ENCODE measurements around the gene KANK3. TPM values are rescaled to one million over a fixed set of nuclear protein-coding genes. Genes with fewer than 3 reads are reported as not detected.
A peak's percentile ranks its signal among the peaks of the same experiment; 100 is the strongest.

KANK3 gene
- total and polyA plus RNA-seq, 2 of the 8 experiments (the other 6 are each of a cell fraction or from before 2014, with no cell fraction given) = 2.5 to 4.2 TPM

- Histone ChIP-seq H3K18ac (ENCODE audit: extremely low read depth, low read length) (peak overlapping the region; percentile 83), H2BK12ac (ENCODE audit: low read depth, low read length) (peak overlapping the region; percentile 53; the same call in 1 of the 2 replicates), H2BK20ac (ENCODE audit: low read length) (0 out of 2 replicates have a peak overlapping the region, but pooled peaks have one; percentile 48), H3K4ac (replicated peaks; ENCODE audit: insufficient read length, low read depth, low read length) (no peak overlapping the region), H3K56ac (replicated peaks; ENCODE audit: insufficient read length, low read depth, low read length) (no peak overlapping the region), H3K27ac (ENCODE audit: low read depth, low read length) (no peak overlapping the region), H3K4me1 (replicated peaks in 1 of 4; ENCODE audit: control insufficient read depth in 3 of 4, insufficient read depth in 4 of 4, low read length in 3 of 4) (peaks cover 0 to 15% (median 8%) of the 10 kb centered on the region in 4 experiments; a peak in 6 of 7 replicates), H3K4me3 (ENCODE audit: extremely low read depth in 1 of 4, insufficient read depth in 2 of 4, low read depth in 3 of 4, low read length in 4 of 4) (peak overlapping the region in 3 of 4 experiments; percentile 20 to 42 (median 26); a peak in 4 of 8 replicates), H3K79me2 (ENCODE audit: control insufficient read depth in 1 of 2, insufficient read depth in 2 of 2, low read length in 2 of 2) (no peaks in the 10 kb centered on the region), H3K27me3 (replicated peaks in 1 of 4; ENCODE audit: control insufficient read depth in 3 of 4, extremely low read depth in 1 of 4, insufficient read depth in 3 of 4, low read length in 3 of 4) (peaks cover 0 to 20% (median 16%) of the 10 kb centered on the region in 4 experiments; a peak in 6 of 7 replicates), H3K9me3 (ENCODE audit: insufficient read depth in 2 of 2, low read depth in 1 of 2, low read length in 1 of 2) (no peaks in the 10 kb centered on the region), H3K9ac (replicated peaks in 1 of 4; ENCODE audit: extremely low read depth in 1 of 4, low read depth in 3 of 4, low read length in 3 of 4) (no peak overlapping the region), H2BK5ac (ENCODE audit: low read depth, low read length) (peak overlapping the region; percentile 83; the same call in 1 of the 2 replicates), H3K36me3 (ENCODE audit: control insufficient read depth in 2 of 4, insufficient read depth in 4 of 4, low read length in 3 of 4) (no peaks in the 10 kb centered on the region), H4K5ac (ENCODE audit: insufficient read length, low read depth, low read length) (no peak overlapping the region), H3K23ac (ENCODE audit: insufficient read length) (no peak overlapping the region), H3K79me1 (ENCODE audit: low read depth, low read length) (no peaks in the 10 kb centered on the region; the same call in 1 of the 2 replicates), H4K8ac (ENCODE audit: extremely low read depth, insufficient read depth, low read length) (peak overlapping the region; percentile 73), H2AK5ac (ENCODE audit: low read depth, low read length) (no peak overlapping the region), H4K20me1 (replicated peaks in 1 of 2; ENCODE audit: control insufficient read depth in 1 of 2, insufficient read depth in 2 of 2, low read length in 2 of 2) (no peaks in the 10 kb centered on the region), H3K4me2 (ENCODE audit: insufficient read depth in 1 of 2, low read depth in 2 of 2, low read length in 2 of 2) (peak overlapping the region; percentile 38 to 54; a peak in 2 of 4 replicates), H3K14ac (ENCODE audit: insufficient read length) (no peak overlapping the region), H4K91ac (replicated peaks; ENCODE audit: insufficient read length, low read length) (peak overlapping the region; percentile 82), H2BK15ac (ENCODE audit: low read length) (0 out of 2 replicates have a peak overlapping the region, but pooled peaks have one; percentile 83), H3K23me2 (ENCODE audit: low read depth, low read length) (peaks cover 18% of the 10 kb centered on the region; the same call in 1 of the 2 replicates), H2BK120ac (replicated peaks; ENCODE audit: low read depth, low read length) (no peak overlapping the region), H2AFZ (ENCODE audit: low read length) (no peak overlapping the region)
- ChIA-PET POLR2A (ENCODE audit: partially characterized antibody) (interaction anchor here (0.7 to 9.2 kb wide), 10 partner anchors 10 to 36 kb away, joined by 3 to 71 read pairs (median 4); partner anchors contain the start of genes KANK3 and RAB11B), CTCF (ENCODE audit: partially characterized antibody) (interaction anchor here (0.6 to 6.0 kb wide), 8 partner anchors 8 to 97 kb away, joined by 3 to 45 read pairs (median 3); no protein-coding TSS in a partner anchor)
- whole genome bisulfite sequencing, 2 experiments (ENCODE audit: extremely low coverage in 1 of 2, insufficient coverage in 1 of 2, insufficient read length in 1 of 2, insufficient replicate concordance in 2 of 2, low coverage in 1 of 2, low lambda C conversion rate in 2 of 2, missing lambda C conversion rate in 1 of 2) = 57% methylated on average over 17 of the region's 23 CpGs; no CpG with 5 or more reads in 1 of the 2 experiments
- FAIRE-seq (no peak), DNase-seq (ENCODE audit: low read depth in 1 of 2, low spot score in 2 of 2) (peak; percentile 43 to 61)
- TF ChIP-seq CREB1 (IDR thresholded peaks at IDR 0.05) (peak; percentile 39), JUN (IDR thresholded peaks at IDR 0.05; ENCODE audit: low read depth, low read length) (no peak), KDM1A (IDR thresholded peaks at IDR 0.05; ENCODE audit: borderline replicate concordance, low read length) (peak; percentile 8; the same call in 1 of the 2 replicates), TAF1 (IDR thresholded peaks at IDR 0.05; ENCODE audit: low read depth, low read length) (no peak), SP1 (IDR thresholded peaks at IDR 0.05; ENCODE audit: low read depth, low read length) (peak; percentile 82), RXRA (IDR thresholded peaks at IDR 0.05; ENCODE audit: insufficient read depth, low read depth, low read length) (peak; percentile 80; the same call in 1 of the 2 replicates), CTBP2 (IDR thresholded peaks at IDR 0.05; ENCODE audit: borderline replicate concordance, insufficient read depth, insufficient read length, low read length) (no peak), ASH2L (IDR thresholded peaks at IDR 0.05; ENCODE audit: low read length) (peak; percentile 66)
- TF ChIP-seq, protein P1, sequence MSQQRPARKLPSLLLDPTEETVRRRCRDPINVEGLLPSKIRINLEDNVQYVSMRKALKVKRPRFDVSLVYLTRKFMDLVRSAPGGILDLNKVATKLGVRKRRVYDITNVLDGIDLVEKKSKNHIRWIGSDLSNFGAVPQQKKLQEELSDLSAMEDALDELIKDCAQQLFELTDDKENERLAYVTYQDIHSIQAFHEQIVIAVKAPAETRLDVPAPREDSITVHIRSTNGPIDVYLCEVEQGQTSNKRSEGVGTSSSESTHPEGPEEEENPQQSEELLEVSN (IDR thresholded peaks at IDR 0.05) = peak; percentile 51
- TF ChIP-seq, protein P2, sequence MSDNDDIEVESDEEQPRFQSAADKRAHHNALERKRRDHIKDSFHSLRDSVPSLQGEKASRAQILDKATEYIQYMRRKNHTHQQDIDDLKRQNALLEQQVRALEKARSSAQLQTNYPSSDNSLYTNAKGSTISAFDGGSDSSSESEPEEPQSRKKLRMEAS (IDR thresholded peaks at IDR 0.05) = peak; percentile 57; the same call in 1 of the 2 replicates
These were observed 24.4 kb upstream of the KANK3 start for GRCh38 chr19:8367327-8368001.
